Stimulated activated naive CD8-positive, alpha-beta T cell treated with anti-CD3 and anti-CD28 coated beads, Interleukin-15, Interleukin-2, amounts not matched to agents 100 ng/mL and 50 ng/mL, for 24 hours (primary cell): ENCODE measurements around the gene EFCAB8.

ENCODE experiments used
- H3K27ac Mint-ChIP-seq: one replicate; pipeline ENCODE4 v1.8.0; 2021; ENCODE audit warnings: mild to moderate bottlenecking, mixed read lengths
- H3K27me3 Mint-ChIP-seq: one replicate; pipeline ENCODE4 v1.8.0; 2021; ENCODE audit warnings: mixed read lengths
- H3K36me3 Mint-ChIP-seq: one replicate; pipeline ENCODE4 v1.8.0; 2021; ENCODE audit warnings: low read depth, mixed read lengths
- H3K4me1 Mint-ChIP-seq: one replicate; pipeline ENCODE4 v1.8.0; 2021; ENCODE audit warnings: low read depth, mixed read lengths
- H3K4me3 Mint-ChIP-seq: one replicate; pipeline ENCODE4 v1.8.0; 2021; ENCODE audit warnings: mild to moderate bottlenecking, mixed read lengths
- H3K9me3 Mint-ChIP-seq: one replicate; pipeline ENCODE4 v1.8.0; 2021; ENCODE audit warnings: mixed read lengths

Gene EFCAB8

GRCh38 chr20:33008336-33009213, 149.9 kb downstream of the EFCAB8 start:
- H3K4me3 Mint-ChIP-seq, result no peak overlapping the region
- H3K36me3 Mint-ChIP-seq, result no peaks in the 10 kb centered on the region
- no peaks in the 10 kb centered on the region for H3K27me3 Mint-ChIP-seq
- no peak overlapping the region for H3K27ac Mint-ChIP-seq
- no peaks in the 10 kb centered on the region for H3K4me1 Mint-ChIP-seq
- H3K9me3 Mint-ChIP-seq, result no peaks in the 10 kb centered on the region

- no peaks in the 10 kb centered on the region for H3K4me1 Mint-ChIP-seq
- H3K27ac Mint-ChIP-seq, result no peak overlapping the region
- no peaks in the 10 kb centered on the region for H3K27me3 Mint-ChIP-seq
- no peaks in the 10 kb centered on the region for H3K36me3 Mint-ChIP-seq
- H3K9me3 Mint-ChIP-seq, result no peaks in the 10 kb centered on the region
- no peak overlapping the region for H3K4me3 Mint-ChIP-seq
Observed at GRCh38 chr20:33009214-33010132, 150.8 kb downstream of the EFCAB8 start.

DNA sequence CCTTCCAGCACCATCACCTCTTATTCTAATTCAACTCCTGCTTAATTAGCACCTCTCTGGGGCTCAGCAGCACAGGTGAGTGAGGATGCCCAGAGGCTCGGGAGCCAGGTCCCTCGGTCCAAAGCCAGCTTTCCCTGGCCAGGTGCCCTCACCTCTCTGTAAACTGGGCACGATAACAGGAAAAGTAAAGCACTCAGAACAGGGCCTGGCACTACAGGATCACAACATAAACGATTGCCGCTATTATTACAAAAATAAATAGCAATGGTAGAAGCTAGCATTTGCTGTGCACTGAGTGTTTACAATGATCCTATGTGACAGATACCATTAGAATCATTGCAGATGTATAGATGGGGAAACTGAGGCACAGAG, 151.4 kb downstream of the EFCAB8 start:
- no peak overlapping the region for H3K27ac Mint-ChIP-seq
- no peaks in the 10 kb centered on the region for H3K9me3 Mint-ChIP-seq
- H3K36me3 Mint-ChIP-seq, result no peaks in the 10 kb centered on the region
- H3K27me3 Mint-ChIP-seq, result no peaks in the 10 kb centered on the region
- H3K4me3 Mint-ChIP-seq, result no peak overlapping the region
- H3K4me1 Mint-ChIP-seq, result no peaks in the 10 kb centered on the region

GRCh38 chr20:33010674-33011449, 152.1 kb downstream of the EFCAB8 start:
- Mint-ChIP-seq H3K27me3 (no peaks in the 10 kb centered on the region), H3K9me3 (no peaks in the 10 kb centered on the region), H3K4me3 (no peak overlapping the region), H3K4me1 (no peaks in the 10 kb centered on the region), H3K27ac (no peak overlapping the region), H3K36me3 (no peaks in the 10 kb centered on the region)
